HEK293T (cell line): ENCODE data around the gene SFI1.

Source experiments
- ELF4 ChIP-seq: fragments of 450-650 bp; IDR thresholded peaks from 2 replicates; pipeline ENCODE4 v1.6.1; 2017; ENCODE audit warnings: antibody characterized with exemption
- FOXA1 ChIP-seq: fragments of 450-650 bp; IDR thresholded peaks from 2 replicates; pipeline ENCODE4 v1.6.1; 2016; ENCODE audit warnings: mild to moderate bottlenecking
- FOXK2 ChIP-seq: fragments of 450-650 bp; IDR thresholded peaks from 2 replicates; pipeline ENCODE4 v1.6.1; 2016; ENCODE audit warnings: mild to moderate bottlenecking
- FOXM1 ChIP-seq: fragments of 450-650 bp; IDR thresholded peaks from 2 replicates; pipeline ENCODE4 v1.6.1; 2017; ENCODE audit warnings: mild to moderate bottlenecking, borderline replicate concordance
- L3MBTL2 ChIP-seq: fragments of 450-650 bp; conservative IDR thresholded peaks from 2 replicates; pipeline ENCODE4 v1.6.1; 2016; ENCODE audit warnings: mild to moderate bottlenecking
- SP1 ChIP-seq: fragments of 450-650 bp; IDR thresholded peaks from 2 replicates; pipeline ENCODE4 v1.6.1; 2017
- SUZ12 ChIP-seq: fragments of 450-650 bp; IDR thresholded peaks from 2 replicates; pipeline ENCODE4 v1.6.1; 2016; ENCODE audit warnings: mild to moderate bottlenecking
- TARDBP ChIP-seq: fragments of 450-650 bp; IDR thresholded peaks from 2 replicates; pipeline ENCODE4 v1.6.1; 2016

DNA sequence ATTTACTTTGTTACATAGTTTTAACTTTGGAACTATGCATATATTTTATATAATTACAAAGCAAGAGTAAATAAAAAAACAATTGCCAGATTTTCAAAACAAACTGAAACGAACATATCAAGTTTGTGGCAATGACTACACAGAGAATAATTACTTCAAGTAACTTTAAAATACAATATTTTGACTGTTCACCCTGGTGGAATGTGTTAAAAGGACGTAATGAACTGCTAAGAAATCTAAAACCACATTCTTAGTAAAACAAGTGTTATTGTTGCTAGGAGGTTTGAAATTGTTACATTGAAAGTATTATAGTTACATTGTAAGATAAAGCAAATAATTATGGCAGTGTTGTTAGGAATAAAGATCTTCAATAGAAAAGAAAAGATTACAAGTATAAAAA is 71.4 kb downstream of the SFI1 start:
- TF ChIP-seq ELF4 = no peak
- TF ChIP-seq L3MBTL2 = no peak
- no peak for TF ChIP-seq SP1
- TF ChIP-seq FOXK2 = no peak
- no peak for TF ChIP-seq TARDBP
- no peak for TF ChIP-seq FOXM1
- no peak for TF ChIP-seq FOXA1
- TF ChIP-seq SUZ12 = no peak
